Stimulated activated CD4-positive, alpha-beta T cell treated with anti-CD3 and anti-CD28 coated beads, Interleukin-4, amount 100 ng/mL, for 4 hours (primary cell): ENCODE measurements around the gene THEM5.
A peak's percentile ranks its signal among the peaks of the same experiment; 100 is the strongest.

Source experiments
- DNase-seq, 2 experiments: peaks; one replicate each; pipeline ENCODE4 v3.0.0-alpha.2; 2020

The THEM5 gene

DNA sequence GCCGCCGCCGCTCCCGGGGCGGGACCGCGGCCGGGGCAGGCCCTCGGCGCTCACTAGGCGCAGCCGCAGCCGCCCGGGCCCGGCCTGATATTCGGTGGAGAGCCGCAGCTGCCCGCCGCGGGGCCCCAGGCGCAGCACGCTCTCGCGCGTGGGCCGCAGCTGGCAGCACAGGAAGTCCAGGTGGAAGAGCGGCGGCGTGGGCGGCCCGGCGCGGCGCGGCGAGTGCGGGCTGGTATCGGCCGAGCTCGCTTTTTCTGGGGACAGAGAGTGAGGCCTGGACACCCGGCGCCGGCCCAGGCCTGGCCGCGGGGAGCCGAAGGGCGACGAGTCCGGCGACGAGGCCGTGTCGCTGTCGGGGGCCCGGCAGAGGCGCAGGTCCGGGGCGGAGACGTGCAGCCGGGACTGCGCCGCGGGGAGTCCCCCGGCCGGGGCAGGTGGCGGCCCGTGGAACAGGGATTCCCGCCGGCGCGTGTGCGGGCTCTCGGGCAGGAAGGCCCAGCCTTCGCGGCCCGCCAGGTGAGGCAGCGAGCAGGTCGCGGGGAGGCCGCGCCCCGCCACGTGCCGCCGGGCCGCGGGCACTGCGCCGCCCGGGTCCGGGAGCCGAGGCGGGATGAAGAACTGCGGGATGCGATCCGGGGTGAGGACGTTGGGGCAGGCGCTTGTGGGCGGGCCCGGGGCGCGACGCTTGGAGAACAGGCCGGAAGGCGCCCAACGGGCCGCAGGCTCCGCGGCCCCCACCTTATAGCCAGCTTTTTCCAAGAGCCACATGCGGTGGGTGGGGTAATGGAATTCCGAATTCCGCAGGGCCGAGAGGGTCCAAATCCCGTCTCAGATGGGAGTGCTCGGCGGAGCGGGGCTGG is 15.1 kb downstream of the THEM5 start:
- DNase-seq = peak; percentile 40 to 50

- no peak for DNase-seq
Measured at GRCh38 chr1:151837884-151838221, 15.7 kb downstream of the THEM5 start.

DNA sequence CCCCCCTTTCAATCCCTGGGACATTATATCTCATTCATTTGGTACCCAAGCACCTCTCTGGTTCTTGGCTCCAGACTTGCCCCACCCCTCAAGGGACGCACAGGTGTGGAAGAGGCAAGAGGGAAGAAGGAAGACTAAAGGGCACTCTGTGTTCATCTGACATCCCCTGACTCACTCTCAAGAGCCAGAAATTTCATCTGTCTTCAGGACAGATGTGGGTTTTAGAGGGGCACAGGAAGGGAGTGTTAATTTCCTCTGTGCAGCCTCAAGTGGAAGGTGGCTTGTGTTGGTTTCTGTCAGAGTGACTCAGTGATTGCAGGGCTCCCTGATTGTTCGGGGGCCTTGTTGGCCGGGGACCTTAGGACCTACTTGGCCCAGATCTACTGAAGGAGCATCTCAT is 16.3 kb downstream of the THEM5 start:
- DNase-seq = no peak

- DNase-seq = no peak
Measured at GRCh38 chr1:151835596-151835995, 17.9 kb downstream of the THEM5 start.

DNA sequence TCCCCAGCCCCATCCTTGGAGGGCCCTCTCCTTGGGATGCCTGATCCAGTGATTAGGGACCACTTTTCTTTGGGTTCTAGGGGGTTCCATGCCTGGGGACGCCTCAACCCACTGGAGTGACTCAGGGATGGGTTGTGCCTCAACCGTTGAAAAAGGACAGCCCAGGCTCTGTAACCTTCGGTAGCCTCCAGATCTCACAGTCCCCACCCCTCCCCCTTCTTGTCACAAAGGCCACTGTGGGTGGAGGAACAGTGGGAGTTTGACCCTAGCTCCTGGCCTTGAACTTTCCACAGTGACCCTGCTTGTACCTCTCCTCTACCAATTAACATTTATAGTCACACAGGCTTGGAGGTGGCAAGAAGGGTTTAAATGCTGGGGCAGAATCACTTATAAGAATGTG is 19.3 kb downstream of the THEM5 start:
- no peak for DNase-seq

- DNase-seq = no peak
Measured at GRCh38 chr1:151833172-151833900, 20.2 kb downstream of the THEM5 start.

- DNase-seq = no peak
Measured at GRCh38 chr1:151832318-151832980, 21.1 kb downstream of the THEM5 start.

- DNase-seq = no peak
Measured at GRCh38 chr1:151831605-151832004, 21.9 kb downstream of the THEM5 start, which contains the start of gene RORC. Gene RORC, minus strand, starts transcription at chr1:151831802. Its CDS starts 38 bp downstream, at chr1:151831764.

DNA sequence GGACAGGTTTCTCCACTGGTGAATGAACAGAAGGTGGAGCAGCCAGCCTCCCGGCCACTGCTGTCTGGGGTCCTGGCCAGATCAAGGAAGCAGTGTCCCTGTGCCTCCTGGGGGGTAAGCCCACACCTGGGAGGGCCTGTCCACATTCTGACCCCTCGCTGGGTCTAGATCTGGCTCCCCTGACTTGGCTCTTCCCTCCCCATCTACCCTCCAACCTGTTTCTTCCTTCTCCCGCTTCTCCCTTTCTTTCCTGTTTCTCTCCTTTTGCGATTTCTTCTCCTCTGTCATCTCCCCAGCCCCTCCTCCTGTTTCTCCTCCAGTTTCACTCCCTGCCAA is 22.3 kb downstream of the THEM5 start:
- no peak for DNase-seq

DNA sequence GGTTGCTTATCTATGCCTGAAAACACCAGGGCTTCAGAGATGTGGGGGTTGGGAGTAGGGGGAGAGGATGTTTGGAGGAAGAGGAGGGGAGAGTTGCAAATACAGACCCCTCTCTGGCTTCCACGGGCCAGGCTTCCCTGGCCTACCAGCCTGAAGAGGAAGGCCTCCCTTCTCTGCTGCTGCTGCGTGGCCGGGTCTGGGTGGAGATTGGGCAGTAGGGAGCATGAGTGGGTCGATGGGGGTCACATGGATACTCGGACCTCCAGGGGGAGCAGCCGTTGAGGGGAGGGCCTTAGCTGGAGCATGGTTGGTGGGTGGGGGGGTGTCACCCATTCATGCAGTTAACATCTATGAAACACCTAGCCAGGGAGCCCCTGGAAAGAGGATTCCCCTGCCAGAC is 23.5 kb downstream of the THEM5 start:
- no peak for DNase-seq

GRCh38 chr1:151829352-151830046 is 24.0 kb downstream of the THEM5 start:
- DNase-seq = no peak

DNA sequence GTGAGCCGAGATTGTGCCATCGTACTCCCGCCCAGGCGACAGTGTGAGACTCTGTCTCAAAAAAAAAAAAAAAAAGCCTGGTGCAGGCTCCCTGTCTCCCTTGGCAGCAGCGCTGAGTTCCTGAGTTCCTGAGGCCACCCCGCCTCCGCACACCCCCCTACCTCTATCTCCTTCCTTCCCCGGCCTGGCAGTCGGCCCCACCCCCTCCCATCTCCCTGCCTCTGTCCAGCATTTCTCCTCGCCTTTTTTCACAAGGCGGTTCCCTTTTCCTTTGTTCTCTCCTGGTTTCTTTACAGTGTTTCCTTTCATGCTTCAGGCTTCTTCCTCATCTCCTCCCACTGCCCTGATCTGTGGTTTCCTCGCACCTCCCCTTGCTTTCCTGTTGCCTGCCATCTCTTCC is 24.6 kb downstream of the THEM5 start:
- no peak for DNase-seq

DNA sequence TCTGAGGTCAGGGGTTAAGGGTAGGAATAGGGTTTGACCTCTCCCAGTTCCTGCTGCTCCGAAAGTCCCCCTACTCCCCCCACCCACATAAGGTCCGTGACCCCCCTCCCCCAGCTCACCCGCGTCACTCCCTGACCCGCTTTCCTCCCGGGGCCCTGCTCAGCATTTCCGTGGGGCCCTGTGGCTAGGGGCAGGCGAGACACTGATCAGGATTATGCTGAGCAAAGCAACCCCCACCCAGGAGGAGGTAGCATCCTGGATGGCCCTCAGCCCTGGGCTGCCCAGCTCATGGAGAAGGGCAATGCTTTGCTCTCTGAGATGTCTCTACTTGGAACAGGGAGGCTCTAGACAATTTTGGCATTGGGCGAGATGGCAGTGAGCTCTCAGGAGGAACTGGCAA is 25.7 kb downstream of the THEM5 start:
- DNase-seq = no peak

DNA sequence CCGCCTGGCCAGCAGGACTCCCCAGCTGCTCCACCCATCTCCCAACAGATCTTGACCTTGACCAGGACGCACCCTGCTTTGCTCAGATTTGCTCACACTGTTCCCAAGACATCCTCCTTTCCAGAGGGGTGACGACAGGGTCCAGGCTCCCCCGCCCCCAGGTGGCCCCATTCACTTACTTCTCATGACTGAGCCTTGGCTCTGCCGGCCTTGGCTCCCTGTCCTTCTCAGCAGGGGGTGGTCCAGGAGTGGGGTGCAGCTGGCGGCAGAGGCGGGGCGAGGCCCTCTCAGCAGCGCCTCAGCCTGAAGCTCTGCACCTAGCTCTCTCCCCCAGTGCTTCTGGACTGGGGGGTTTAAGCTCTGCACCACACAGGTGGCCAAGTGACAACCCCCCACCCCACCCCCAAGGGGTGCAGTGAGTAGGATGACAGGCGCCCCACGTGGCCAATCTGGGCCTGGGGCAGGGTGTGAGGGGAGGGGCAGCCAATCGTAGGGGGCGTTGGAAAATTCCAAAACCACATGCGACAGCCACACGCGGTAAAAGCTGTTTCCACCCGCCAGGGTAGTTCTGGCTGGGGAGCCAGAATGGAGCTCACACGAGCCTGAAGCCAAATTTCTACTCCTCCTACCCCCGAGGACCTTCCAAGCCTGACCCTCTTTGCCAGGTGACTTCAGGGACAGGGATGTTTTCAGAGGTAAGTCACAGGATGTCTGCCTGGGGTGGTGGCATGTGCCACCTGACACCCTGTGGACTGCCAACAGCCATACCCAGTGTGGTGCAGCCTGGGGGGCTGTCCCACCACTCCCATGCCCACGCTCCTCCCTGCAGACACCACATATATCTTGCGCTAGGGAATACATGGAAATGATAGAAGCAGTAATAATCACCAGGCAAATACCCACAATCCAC is 27.5 kb downstream of the THEM5 start:
- peak in 1 of 2 experiments; percentile 60 for DNase-seq

- DNase-seq = no peak
Measured at GRCh38 chr1:151825204-151825603, 28.3 kb downstream of the THEM5 start.

DNA sequence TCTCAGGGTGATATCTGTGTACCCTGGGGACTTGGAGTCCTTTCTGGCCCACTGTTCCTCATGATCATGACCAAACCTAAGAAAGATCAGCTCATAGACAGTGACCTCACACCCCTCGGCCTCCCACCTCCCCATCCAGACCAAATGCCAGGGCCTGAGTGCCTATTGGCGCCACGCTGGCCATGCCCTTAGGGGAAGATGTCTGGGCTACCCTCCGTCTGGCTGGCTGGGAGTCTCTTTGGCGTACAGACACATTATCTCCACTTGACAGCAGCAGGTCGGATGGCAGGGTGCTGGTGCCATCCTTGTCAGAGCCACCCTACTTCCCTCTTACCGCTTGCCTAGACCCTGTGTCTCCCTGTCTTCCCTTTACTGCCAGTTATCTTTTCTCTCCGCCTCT is 30.3 kb downstream of the THEM5 start:
- DNase-seq = no peak

DNA sequence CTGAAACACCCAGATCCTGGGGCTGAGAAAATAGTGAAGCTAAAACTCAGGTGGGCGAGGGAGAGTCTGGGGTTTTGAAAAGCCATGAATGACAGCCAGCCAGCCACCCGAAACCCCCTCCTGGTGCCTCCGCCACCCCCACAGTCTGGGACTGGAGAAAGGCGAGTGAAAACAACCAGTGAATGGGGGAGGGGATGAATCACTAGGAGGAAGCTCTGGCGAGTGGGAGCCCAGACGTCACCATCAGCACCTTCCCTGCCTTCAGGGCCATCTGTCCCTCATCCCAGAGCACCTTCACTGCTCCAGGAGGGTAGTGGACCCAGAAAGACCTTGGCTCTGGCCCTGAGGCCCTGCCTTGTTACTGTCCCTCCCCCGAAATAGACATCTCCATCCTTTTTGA is 31.1 kb downstream of the THEM5 start:
- peak; percentile 44 to 78 for DNase-seq

DNA sequence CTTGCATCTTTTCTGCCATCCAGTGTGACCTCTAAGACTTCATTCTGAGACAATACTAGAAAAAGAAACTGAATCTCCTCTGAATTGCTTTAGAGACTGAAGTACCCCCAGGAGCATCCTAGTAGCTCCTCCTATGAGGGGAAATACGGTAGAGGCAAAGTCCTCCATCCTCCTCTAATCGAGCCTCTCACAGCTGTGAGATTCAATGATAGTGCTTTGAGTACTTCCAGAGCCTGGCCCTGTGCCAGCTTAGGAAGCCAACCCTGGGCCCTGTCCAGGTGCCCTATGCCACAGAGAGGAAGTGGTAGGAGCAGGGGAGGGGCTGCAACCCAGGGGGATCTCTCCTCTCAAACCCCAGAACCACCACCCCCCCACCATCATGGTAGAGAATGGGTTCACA is 32.6 kb downstream of the THEM5 start:
- no peak for DNase-seq

- DNase-seq = no peak
Measured at GRCh38 chr1:151819976-151820623, 33.4 kb downstream of the THEM5 start.

GRCh38 chr1:151819227-151819835 is 34.2 kb downstream of the THEM5 start:
- no peak for DNase-seq

DNA sequence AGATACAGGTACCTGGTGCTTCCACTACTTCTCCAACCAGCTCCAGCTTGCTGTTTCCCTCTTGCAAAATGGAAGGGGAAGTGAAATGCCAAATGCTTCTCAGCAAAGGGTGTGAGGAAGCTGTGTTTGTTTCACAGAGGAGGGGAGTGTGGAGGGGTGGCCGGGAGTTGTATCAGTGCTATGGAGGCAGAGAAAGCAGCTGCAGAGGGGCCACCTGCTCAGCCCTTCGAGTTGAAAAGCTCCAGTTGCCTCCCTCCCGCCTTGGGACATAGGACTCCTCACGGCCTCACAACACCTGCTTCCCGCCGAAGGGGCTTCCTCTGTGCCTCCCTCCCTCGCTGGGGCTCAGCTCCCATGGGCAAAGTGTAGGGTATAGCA is 36.2 kb downstream of the THEM5 start:
- DNase-seq = no peak
